ENCODE measurements around the gene CLIC5.
A peak's percentile ranks its signal among the peaks of the same experiment; 100 is the strongest.

Gene CLIC5

DNA sequence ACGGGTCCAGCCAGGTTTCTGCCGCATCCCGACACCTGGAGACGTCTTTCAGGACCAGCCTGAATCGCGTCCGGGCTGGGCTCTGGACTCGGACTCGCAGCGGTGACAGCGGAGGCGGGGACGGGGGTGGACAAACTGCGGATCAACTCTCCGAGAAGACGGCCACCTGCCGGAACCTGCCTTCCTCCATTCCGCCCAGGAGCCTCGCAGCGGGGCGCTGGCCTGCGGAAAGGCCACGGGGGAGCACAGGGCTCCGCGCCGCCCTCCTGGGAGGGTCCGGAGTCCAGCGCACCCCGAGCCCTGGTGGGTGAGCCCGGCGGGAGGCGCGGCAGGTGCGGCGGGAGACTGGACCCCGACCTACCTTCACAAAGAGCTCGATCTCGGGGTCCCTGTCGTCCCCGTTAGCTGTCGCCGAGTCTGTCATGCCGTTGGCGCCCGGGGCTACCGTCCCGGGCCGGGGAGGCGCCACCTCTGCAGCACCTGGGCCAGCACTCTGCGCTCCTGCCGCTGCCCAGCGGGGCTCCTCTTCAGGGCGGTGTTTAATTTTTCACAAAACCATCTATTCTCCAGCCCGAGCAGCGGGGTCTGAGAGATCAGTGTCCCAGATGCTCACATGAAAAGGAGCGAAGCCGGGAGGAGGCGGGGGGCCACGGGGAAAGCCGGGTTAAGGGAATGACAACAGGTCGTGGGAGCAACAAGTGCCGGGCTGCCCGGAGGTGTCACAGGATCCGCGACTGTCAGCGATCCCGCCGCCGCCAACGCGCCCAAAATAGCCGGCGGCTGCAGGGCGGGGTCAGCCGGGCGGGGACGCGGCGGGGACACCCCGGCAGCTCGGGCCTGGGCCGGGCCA lies at the start of gene CLIC5:
CLIC5 (minus strand) TSS at position 742 of the 850 bp plus-strand sequence; CDS start at position 424, 318 bp downstream.
- no peak for DNase-seq

- DNase-seq: peak; percentile 16
These were observed 47.3 kb upstream of the CLIC5 start for GRCh38 chr6:46062991-46063390.

GRCh38 chr6:46062312-46062711 lies 46.7 kb upstream of the CLIC5 start:
- peak; percentile 72 for DNase-seq

DNA sequence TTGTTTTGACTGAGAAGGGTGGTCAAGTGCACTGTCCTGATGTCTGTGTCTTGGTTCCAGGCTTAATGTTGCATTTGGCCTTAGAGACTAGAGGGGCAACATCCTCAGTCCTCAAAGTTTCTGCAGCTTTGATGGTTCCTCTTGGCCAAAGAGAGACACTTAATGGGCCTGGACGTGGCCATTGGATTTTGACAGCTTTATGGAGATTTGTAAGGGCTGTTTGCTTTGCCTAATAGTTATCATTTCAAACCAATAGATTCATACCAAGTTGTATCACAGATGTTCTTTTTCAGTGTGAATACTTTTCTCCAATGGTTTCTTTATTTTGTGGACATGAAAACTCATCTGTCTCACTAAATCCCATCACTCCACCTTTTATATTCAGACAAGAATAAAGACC lies 45.8 kb upstream of the CLIC5 start:
- no peak for DNase-seq

DNA sequence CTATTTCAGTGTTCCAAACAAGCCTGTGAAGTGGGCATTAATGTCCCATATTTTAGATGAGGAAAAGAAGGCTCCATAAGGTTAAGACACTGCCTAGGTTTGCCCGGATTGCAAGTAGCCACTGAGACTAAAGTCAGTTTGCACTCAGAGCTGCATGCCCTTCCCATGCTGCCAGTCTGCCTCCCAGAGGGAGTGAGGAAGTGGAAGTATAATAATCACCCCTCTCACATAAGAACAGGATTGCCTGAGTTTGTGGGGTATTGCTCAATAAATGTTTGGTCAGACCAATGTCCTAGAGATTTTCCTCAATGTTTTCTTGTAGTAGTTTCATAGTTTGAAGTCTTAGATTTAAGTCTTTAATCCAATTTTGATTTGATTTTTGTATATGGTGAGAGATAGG lies 43.9 kb upstream of the CLIC5 start:
- DNase-seq: no peak

- no peak for DNase-seq
These were observed 43.3 kb upstream of the CLIC5 start for GRCh38 chr6:46058951-46059350.

DNA sequence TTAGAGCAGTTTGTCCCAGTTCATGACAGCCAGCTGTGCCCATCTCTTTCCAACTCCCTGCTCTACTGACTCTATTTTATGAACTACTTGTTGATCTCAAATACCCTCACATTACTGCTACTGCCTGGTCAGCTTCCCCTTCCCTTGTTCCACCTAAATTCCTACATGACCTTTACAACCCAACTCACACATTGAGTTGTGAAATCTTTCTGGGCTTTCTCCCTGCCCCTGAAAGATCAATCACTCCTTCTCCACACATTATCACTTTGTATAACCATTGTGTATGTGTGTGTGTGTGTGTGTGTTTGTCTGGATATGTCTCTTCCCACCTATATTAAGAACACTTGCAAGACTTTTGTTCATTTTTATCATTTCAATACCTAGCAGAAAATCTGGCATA lies 42.1 kb upstream of the CLIC5 start:
- DNase-seq: no peak

DNA sequence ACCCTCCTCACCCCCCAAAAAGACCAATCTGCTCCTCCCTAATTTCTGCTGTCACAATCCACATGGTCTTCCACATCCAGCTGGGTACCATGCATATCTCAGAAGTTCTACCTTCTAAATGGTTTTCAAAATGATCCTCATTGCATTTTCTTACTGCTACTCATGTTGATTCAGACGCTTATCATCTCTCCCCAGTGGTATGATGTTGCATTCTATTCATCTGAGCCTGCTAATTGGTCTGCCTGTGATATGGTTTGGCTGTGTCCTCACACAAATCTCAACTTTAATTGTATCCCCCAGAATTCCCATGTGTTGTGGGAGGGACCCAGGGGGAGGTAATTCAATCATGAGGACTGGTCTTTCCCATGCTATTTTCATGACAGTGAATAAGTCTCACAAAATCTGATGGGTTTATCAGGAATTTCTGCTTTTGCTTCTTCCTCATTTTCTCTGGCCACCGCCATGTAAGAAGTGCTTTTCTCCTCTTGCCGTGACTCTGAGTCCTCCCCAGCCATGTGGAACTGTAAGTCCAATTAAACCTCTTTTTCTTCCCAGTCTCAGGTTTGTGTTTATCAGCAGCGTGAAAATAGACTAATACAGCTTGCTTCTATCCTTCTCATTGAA lies 41.4 kb upstream of the CLIC5 start:
- no peak for DNase-seq

DNA sequence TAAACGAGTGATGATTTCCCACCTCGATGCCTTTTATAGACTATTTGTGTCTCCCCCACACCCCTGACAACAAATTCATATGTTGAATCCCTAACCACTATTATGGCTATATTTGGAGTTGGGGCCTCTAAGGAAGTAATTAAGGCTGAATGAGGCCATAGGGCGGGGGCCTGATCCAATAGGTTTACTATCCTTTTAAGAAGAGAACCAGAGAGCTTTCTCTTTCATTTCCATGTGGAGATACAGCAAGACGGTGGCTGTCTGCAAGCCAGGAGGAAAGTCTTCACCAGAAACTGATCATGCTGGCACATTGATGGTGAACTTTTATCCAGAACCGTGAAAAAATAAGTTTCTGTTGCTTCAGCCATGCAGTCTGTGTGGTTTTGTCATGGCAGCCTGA lies 38.9 kb upstream of the CLIC5 start:
- DNase-seq: no peak

DNA sequence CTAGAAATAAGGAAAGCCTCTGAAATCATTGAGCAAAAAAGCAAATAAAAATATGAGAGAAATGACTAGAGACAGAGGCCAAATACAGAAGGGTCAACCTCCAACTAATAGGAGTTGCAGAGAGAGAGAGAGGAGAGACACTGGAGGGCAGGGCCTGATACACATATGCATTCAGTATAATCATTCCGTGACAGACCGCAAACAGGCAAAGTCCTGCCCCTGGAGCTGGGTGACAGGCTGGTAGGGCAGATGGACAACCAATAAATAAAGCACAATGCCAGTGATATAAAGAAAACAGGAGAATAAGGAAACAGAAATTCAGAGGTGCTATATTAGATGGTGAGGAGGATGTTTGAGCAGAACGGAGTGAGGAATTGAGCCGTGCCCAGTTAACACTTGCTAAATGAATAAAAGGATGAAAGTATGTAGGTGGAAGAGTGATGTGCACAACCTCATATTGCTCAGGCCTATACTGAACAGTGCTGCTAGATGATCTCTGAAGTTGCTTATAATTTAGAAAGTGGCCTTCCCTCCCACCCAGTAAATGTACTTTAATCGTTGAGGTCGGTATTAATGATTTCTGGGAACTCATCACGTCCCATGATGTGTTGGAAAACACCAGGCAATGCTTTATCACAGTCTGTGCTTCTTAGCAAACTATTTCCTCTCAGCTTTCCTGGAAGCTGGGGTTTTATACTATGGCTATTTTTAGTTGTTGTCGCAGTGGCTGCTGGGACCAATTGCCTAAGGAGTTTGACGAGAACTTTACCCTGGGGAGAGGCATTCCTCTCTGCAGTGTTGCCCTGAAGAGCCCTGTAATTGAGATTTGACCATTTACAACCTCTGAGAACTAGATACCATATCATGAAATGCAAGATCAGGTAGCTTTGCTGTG lies 37.6 kb upstream of the CLIC5 start:
- no peak for DNase-seq

GRCh38 chr6:46052479-46052878 lies 36.8 kb upstream of the CLIC5 start:
- DNase-seq: no peak

DNA sequence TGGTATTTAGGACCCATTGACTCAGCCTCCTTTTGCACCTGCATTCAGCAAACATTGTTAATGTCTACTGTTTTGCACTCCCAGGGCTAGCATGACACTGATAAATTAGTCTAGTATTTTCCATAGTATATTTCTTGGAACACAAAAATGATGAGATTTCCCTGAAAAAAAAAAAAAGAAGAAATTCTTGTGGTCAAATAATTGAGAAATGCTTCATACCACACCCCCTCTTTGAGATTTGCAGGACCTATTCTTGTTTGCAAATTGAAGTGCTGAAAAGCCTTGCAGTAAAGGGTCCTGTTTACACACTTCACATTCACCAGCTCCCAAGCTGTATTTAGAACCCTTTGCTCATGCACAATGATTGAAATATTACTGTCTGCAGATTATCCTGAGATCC lies 36.3 kb upstream of the CLIC5 start:
- DNase-seq: no peak

GRCh38 chr6:46050845-46051405 lies 35.3 kb upstream of the CLIC5 start:
- no peak for DNase-seq

DNA sequence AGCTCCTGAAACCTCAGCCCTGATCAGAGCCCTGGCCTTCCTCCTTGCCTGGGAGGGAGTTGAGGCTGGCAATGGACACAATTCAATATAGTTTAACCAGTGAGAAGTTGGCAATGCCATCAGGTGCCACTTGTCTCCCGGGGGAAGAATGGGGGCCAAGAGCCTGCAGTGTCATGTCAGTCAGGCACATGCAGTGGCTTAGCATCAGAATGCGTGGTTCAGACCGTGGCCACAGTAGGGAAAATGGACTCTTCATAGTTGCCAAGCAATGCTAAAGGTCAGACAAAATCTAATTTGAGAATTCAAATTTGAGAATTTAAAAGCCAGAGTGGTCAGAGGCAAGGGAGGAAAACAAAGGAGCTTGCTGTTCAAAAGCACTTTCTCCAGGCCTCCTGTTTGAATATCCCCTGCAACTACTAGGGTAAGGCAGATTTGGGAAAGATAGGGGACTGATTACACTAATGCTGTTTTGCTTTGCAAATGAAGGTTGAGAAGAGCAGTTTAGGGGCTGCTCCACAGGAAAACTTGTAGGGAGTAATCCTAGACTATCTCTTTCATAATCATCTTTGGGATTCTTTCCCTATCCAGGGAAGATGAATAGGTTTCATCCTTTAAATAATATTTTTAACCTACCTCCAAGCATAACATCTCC lies 33.1 kb upstream of the CLIC5 start:
- no peak for DNase-seq

DNA sequence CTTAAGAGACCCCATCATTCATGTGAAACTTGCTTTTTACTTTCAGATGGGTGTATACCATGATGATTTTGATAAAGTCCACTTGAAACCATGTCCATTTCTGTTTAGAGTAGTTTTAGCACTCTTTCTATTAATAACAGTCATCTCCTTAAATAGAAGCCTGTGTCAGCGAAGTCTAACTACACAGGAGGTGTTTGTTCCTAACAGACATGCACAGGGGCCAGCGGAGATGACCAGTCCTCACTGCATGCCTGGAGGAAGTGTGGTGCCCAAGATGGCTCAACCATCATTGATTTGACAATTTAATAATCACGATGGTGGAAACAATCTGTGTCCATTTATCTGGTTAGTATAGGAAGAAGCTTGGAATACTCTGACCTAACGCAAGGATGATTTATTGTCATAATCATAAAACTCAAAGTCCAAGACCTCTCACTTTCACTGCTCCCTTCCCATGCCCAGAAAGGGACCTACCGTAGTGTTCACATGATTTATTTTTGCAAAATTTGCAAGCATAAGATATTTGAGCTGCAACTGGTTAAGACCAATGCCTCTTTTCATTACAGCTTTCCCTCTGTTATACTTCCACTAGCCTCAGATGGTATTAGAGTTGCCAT lies 31.0 kb upstream of the CLIC5 start:
- no peak for DNase-seq

GRCh38 chr6:46044881-46045617 lies 29.4 kb upstream of the CLIC5 start:
- peak; percentile 89 for DNase-seq

GRCh38 chr6:46042355-46042999 lies 26.8 kb upstream of the CLIC5 start:
- DNase-seq: peak; percentile 20

DNA sequence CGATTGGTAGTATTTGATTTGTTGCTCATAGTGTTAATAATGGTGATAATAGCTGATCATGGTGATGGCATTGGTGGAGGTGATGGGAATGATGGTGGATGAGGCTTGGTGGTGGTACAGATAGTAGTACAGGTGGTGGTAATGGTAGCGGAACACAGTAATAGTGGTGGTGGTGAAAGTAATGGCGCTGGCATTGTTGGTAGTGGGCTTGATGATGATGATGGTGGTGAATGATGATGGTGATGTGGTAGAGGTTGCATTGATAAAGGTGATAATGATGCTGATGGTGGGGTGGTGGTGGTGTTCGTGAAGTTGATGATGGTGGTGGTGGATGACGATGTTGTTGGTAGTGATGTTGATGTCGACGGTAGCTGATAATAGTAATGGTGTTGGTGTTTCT lies 24.6 kb upstream of the CLIC5 start:
- DNase-seq: no peak

- DNase-seq: no peak
These were observed 24.0 kb upstream of the CLIC5 start for GRCh38 chr6:46039646-46040045.

GRCh38 chr6:46036911-46037310 lies 21.3 kb upstream of the CLIC5 start:
- DNase-seq: no peak

- no peak for DNase-seq
These were observed 19.6 kb upstream of the CLIC5 start for GRCh38 chr6:46035242-46035641.

Measured in NCI-H226 (cell line).